ENCODE data around the gene TMEM72.

The TMEM72 gene

DNA sequence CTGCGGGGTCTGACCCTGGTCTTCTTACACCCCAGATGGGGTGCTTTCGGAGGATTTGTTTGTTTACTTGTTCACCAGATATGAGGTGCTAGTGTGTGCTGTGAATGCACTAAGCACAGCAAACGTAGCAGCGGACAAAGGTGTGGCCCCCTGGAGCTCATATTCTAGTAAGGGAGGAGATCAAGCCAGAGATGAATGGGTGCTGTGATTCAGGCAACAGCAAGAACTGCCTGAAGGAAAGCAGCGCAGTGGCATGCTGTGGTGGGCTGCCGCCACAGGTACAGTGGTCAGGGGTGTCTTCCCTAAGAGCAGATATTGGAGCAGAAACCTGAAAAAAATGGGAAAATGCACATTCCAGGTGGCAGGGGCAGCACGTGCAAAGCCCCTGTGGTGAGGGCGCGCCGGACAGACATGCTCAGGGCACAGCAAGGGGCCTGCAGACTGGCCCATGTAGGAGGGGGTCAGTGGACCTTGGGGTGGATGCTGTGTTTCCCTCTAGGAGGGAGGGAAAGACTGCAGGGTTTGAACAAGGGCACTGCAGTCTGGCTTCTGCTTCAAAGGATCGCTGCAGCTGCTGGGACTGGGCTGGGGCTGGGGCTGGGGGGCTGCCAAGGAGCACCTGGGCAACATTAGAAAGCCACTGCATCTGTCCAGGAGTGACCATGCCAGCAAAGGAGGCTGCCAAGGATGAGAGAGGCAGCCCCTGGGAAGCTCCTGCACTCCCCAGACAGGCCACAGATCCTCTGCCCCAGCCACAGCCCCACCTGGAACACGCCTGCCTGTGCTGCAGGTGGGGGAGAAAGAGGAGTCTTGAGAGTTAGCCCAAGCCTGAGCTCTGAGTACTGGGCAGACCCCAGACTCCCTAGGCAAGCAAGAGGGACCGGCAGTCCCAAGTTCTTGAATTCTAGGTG lies 68.4 kb downstream of the TMEM72 start:
- Mint-ChIP-seq H3K4me1 (no peaks in the 10 kb centered on the region), H3K9me3 (no peaks in the 10 kb centered on the region), H3K36me3 (no peaks in the 10 kb centered on the region), H3K27ac (no peak overlapping the region), H3K27me3 (no peaks in the 10 kb centered on the region), H3K4me3 (no peak overlapping the region)

DNA sequence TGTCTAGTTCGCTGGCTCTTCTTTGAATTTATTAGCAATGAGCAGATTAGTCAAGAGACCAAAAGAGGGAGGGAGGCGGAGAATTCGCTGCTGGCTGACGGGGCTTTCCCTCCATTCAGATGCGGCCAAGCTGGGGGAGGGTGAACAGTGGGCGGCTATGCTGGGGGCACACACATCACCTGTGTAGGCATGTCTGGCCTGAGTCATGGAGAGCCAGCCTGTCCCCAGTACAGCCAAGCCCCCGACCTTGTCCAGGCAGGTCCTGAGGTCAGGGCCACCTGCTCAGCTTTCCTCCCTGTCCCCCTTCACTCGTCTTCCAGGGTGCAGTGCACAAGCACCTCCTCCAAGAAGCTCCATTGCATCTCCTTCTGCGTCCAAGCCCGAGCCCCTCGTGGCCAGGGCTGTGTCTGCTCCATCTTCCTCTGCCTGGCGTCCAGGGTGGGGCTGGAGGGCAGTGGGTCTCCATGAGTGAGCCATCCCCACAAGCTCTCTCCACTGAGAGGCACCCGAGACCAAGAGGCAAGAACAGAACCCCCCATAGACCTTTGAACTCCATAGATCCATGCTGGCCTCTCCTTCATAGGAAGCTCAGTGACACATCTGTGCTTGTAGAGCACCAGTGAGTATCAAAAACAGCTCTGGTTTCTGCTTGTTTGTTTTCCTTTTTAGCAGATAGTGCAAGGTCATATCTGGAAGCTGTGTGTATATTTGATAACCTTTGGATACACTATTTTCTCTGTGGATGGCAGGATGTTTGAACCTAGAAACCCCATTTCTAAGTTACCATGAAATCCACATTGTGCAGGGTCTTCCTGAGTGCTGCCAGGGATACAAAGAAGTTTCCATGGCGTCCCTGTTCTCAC lies 69.4 kb downstream of the TMEM72 start:
- Mint-ChIP-seq H3K4me1 (no peaks in the 10 kb centered on the region), H3K36me3 (no peaks in the 10 kb centered on the region), H3K27me3 (no peaks in the 10 kb centered on the region), H3K9me3 (no peaks in the 10 kb centered on the region), H3K4me3 (no peak overlapping the region), H3K27ac (no peak overlapping the region)

DNA sequence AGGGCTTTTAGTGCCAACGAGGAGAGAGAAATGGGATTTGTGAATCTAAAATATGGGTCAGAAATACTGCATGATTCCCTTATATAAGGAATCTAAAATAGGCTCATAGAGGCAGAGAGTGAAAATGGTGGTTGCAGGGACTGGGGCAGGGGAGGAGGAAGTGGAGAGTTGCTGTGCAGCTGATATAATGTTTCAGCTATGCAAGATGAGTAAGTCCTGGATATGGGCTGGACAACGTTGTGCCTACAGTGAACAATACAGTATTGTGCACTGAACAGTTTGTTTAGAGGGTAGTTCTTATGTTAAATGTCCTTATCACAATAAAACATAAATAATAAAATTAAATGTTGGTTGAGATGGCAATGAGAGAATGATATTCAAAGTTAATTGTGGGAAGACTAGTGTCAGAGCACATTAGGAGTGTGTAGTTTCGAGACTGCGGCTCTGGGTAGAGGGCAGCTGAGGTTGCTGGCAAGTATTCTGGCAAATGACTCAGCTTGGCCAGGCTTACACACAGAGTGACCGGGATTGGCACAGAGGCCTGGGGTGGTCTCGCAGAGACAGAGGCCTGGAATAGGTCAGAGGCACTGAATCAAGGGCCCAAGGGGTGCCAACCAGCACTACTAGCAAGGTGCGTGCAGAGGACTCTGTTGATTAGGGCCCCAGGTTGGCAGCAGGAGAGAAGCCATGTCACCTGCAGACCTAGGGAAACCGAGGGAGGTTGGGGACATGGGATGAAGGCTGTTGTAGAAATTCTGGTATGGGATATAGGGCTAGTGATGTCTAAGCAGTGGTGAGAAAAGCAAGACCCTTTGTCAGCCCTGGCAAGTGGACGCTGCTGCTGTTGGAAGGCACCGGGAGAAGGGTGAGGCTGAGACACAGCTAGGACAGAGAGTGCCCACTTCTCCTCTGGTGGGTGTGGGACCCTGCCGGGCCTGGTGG lies 70.3 kb downstream of the TMEM72 start:
- Mint-ChIP-seq H3K36me3 (no peaks in the 10 kb centered on the region), H3K27ac (no peak overlapping the region), H3K4me1 (no peaks in the 10 kb centered on the region), H3K27me3 (no peaks in the 10 kb centered on the region), H3K4me3 (no peak overlapping the region), H3K9me3 (no peaks in the 10 kb centered on the region)

GRCh38 chr10:44982114-44982460 lies 71.0 kb downstream of the TMEM72 start:
- Mint-ChIP-seq H3K27me3 (no peaks in the 10 kb centered on the region), H3K4me3 (no peak overlapping the region), H3K36me3 (no peaks in the 10 kb centered on the region), H3K4me1 (no peaks in the 10 kb centered on the region), H3K9me3 (no peaks in the 10 kb centered on the region), H3K27ac (no peak overlapping the region)

- no peaks in the 10 kb centered on the region for H3K36me3 Mint-ChIP-seq
- H3K4me3 Mint-ChIP-seq = no peak overlapping the region
- no peaks in the 10 kb centered on the region for H3K9me3 Mint-ChIP-seq
- no peak overlapping the region for H3K27ac Mint-ChIP-seq
- H3K4me1 Mint-ChIP-seq = no peaks in the 10 kb centered on the region
- H3K27me3 Mint-ChIP-seq = no peaks in the 10 kb centered on the region
These were observed 71.4 kb downstream of the TMEM72 start for GRCh38 chr10:44982496-44982895.

DNA sequence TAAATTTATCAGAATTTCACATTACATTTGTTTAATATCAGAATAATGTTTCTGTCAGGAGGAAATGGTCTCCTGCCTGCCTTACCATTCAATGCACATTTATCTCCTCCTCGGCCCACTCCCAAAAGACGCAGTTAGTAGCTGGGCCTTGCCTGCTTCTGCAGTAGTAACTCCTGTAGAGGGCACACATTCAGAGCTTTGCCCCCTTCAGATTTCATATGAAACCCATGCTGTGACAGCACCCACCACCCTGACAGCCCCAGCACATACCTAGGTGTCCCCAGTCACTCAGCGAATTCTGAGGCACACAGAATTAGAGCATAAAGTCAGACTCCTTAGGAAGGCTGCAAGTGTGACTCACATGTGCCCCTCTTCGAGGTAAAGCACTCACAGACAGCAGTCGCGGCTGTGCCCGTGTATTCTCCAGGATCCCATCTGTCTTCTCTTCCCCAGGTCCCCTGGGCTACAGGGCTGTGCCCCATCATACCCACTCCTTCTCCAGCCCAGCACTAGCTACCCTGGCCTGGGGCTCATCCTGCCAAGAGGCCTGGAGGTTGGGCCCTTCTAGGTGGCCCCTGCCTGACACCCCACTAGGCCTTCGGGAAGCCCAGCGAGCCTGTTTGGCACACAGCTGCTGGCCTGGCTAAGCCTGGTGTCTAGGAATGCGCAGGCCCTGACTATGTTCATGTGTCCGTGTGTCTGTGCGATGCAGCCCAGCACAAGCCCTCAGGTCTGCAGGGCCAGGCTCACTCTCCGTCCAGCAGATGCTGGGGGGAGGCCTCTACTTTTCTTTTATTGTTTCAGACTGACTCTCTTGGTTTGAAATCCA lies 72.1 kb downstream of the TMEM72 start:
- Mint-ChIP-seq H3K27me3 (no peaks in the 10 kb centered on the region), H3K36me3 (no peaks in the 10 kb centered on the region), H3K4me3 (no peak overlapping the region), H3K9me3 (no peaks in the 10 kb centered on the region), H3K4me1 (no peaks in the 10 kb centered on the region), H3K27ac (no peak overlapping the region)

- Mint-ChIP-seq H3K4me3 (no peak overlapping the region), H3K27ac (no peak overlapping the region)
These were observed 72.8 kb downstream of the TMEM72 start for GRCh38 chr10:44983895-44984278.

GRCh38 chr10:44984671-44985101 lies 73.5 kb downstream of the TMEM72 start:
- no peaks in the 10 kb centered on the region for H3K36me3 Mint-ChIP-seq
- H3K9me3 Mint-ChIP-seq = no peaks in the 10 kb centered on the region
- H3K27me3 Mint-ChIP-seq = peaks cover 2% of the 10 kb centered on the region
- H3K4me3 Mint-ChIP-seq = no peak overlapping the region
- no peaks in the 10 kb centered on the region for H3K4me1 Mint-ChIP-seq
- no peak overlapping the region for H3K27ac Mint-ChIP-seq

More at GRCh38 chr10:44983895-44984278, 72.8 kb downstream of the TMEM72 start:
- H3K27me3 Mint-ChIP-seq = peaks cover 2% of the 10 kb centered on the region
- H3K36me3 Mint-ChIP-seq = no peaks in the 10 kb centered on the region
- H3K4me1 Mint-ChIP-seq = no peaks in the 10 kb centered on the region
- H3K9me3 Mint-ChIP-seq = no peaks in the 10 kb centered on the region

GRCh38 chr10:44985175-44985681 lies 74.1 kb downstream of the TMEM72 start:
- Mint-ChIP-seq H3K4me1 (no peaks in the 10 kb centered on the region), H3K9me3 (no peaks in the 10 kb centered on the region), H3K36me3 (no peaks in the 10 kb centered on the region), H3K27ac (no peak overlapping the region), H3K4me3 (no peak overlapping the region), H3K27me3 (peaks cover 2% of the 10 kb centered on the region)

- Mint-ChIP-seq H3K9me3 (no peaks in the 10 kb centered on the region), H3K4me1 (no peaks in the 10 kb centered on the region), H3K36me3 (no peaks in the 10 kb centered on the region), H3K27ac (no peak overlapping the region), H3K4me3 (no peak overlapping the region), H3K27me3 (peaks cover 2% of the 10 kb centered on the region)
These were observed 75.0 kb downstream of the TMEM72 start for GRCh38 chr10:44986179-44986578.
